GM10248 (cell line): ENCODE measurements around the gene ANKEF1.
"Not testable (repeated sequence)": the region's sequence is repeated elsewhere in the genome, so short reads cannot be mapped to it uniquely, and the experiment has no call there.

Experiments
- CTCF ChIA-PET: fragments of 300-600 bp; sonication (Branson Sonifier 250); formaldehyde crosslinking; extraction: SDS; loops from one replicate; lab custom pipeline; 2021; ENCODE audit warnings: antibody characterized with exemption; lab: Yijun Ruan, JAX
- POLR2A ChIA-PET: fragments of 350-650 bp; sonication (Branson Sonifier 250); formaldehyde crosslinking; extraction: SDS; loops from one replicate; lab custom pipeline; 2020; ENCODE audit warnings: antibody characterized with exemption; lab: Yijun Ruan, JAX
- DNase-seq: peaks from one replicate; pipeline ENCODE4 v3.0.0; 2012; ENCODE audit errors: extremely low spot score
- TF ChIP-seq, protein P1 (sequence below): IDR thresholded peaks from 2 replicates; pipeline ENCODE4 v1.5.1; 2012; ENCODE audit warnings: mild to moderate bottlenecking, low read depth; ENCODE audit errors: extremely low read depth, missing control alignments, control extremely low read depth

The ANKEF1 gene

DNA sequence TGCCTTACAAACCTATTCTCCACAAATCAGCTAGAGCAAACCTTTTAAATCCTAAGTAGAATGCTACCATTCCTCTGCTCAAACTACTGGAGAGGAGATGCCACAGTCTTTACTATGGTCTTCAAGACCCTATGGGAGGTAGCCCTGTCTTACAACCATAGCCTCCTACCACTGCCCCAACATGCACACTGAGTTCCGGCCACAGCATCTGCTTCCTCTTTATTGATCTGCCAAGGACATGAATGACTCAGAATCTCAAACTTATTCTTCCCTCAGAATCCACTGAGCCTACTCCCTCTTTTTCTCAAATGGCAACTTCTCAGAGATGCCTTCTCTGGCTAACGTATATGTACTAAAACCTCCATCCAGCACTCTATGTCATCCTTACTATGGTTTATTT lies 12.2 kb upstream of the ANKEF1 start:
- TF ChIP-seq, protein P1, sequence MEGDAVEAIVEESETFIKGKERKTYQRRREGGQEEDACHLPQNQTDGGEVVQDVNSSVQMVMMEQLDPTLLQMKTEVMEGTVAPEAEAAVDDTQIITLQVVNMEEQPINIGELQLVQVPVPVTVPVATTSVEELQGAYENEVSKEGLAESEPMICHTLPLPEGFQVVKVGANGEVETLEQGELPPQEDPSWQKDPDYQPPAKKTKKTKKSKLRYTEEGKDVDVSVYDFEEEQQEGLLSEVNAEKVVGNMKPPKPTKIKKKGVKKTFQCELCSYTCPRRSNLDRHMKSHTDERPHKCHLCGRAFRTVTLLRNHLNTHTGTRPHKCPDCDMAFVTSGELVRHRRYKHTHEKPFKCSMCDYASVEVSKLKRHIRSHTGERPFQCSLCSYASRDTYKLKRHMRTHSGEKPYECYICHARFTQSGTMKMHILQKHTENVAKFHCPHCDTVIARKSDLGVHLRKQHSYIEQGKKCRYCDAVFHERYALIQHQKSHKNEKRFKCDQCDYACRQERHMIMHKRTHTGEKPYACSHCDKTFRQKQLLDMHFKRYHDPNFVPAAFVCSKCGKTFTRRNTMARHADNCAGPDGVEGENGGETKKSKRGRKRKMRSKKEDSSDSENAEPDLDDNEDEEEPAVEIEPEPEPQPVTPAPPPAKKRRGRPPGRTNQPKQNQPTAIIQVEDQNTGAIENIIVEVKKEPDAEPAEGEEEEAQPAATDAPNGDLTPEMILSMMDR, result no peak
- DNase-seq, result no peak
- ChIA-PET CTCF (no interaction called here), POLR2A (no interaction called here)

DNA sequence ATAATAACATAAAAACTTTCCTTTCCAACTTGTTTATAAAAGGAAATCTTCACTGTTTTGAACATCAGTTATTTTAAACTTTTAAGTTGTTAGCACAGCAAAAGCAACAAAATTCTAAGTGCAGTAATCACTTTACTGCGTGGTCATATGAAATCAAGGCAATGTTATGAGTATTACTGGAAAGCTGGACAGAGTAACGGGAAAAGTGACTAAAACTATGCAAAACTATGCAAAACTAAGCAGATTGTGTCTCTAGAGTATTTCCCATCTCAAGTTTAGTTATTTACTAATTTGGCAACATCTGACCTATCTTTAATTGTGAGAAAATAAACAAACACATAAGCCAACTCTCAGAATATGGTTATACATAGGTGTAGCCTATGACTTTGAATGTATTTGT lies 10.9 kb upstream of the ANKEF1 start:
- CTCF ChIA-PET, result no interaction called here
- POLR2A ChIA-PET, result no interaction called here
- TF ChIP-seq, protein P1, result no peak
- DNase-seq, result no peak

DNA sequence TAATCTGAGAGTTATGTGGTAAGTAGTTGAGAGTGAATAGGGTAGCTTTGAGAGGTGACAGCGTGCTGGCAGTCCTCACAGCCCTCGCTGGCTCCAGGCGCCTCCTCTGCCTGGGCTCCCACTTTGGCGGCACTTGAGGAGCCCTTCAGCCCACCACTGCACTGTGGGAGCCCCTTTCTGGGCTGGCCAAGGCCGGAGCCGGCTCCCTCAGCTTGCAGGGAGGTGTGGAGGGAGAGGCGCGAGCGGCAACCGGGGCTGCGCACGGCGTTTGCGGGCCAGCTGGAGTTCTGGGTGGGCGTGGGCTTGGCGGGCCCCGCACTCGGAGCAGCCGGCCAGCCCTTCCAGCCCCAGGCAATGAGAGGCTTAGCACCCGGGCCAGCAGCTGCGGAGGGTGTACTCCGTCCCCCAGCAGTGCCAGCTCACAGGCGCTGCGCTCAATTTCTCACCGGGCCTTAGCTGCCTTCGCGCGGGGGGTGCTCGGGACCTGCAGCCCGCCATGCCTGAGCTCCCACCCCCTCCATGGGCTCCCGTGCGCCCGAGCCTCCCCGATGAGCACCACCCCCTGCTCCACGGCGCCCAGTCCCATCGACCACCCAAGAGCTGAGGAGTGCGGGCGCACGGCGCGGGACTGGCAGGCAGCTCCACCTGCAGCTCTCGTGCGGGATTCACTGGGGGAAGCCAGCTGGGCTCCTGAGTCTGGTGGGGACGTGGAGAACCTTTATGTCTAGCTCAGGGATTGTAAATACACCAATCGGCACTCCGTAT lies 3.2 kb upstream of the ANKEF1 start:
- POLR2A ChIA-PET, DNase-seq: not testable (repeated sequence)
- CTCF ChIA-PET, result interaction anchor here (1.2 kb wide), 1 partner anchor 16 kb away, joined by 3 read pairs; no protein-coding TSS in a partner anchor

DNA sequence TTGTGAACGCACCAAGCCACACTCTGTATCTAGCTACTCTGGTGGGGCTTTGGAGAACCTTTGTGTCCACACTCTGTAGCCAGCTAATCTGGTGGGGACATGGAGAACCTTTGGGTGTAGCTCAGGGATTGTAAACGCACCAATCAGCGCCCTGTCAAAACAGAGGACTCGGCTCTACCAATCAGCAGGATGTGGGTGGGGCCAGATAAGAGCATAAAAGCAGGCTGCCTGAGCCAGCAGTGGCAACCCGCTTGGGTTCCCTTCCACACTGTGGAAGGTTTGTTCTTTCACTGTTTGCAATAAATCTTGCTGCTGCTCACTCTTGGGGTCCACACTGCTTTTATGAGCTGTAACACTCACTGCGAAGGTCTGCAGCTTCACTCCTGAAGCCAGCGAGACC lies 2.5 kb upstream of the ANKEF1 start:
- DNase-seq, POLR2A ChIA-PET: not testable (repeated sequence)
- CTCF ChIA-PET, result interaction anchor here (1.2 kb wide), 1 partner anchor 15 kb away, joined by 3 read pairs; no protein-coding TSS in a partner anchor

DNA sequence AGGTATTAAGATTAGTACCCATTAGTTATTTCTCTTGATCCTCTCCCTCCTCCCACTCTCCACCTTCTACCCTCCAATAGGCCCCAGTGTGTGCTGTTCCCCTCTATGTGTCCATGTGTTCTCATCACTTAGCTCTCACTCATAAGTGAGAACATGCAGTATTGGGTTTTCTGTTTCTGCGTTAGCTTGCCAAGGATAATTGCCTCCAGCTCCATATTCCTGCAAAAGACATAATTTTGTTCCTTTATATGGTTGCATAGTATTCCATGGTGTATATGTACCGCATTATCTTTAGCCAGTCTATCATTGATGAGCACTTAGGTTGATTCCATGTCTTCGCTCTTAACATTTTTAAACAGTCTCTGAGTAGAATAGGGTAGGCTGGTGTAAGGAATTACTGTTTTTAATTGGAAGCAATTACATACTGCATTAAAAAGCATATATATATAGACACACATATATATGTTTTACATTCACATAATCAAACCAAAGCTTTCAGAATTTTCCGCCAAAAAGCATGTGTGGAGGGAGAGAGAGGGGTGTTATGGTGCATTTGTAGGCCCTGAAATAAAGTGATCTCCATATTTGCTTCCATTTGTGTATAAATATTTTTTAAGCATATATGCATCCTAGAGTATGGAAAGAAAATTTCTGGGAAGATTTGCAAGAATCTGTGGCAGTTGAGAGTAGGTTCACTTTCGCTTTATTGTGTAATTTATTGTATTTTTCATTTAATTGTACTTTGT lies 709 bp upstream of the ANKEF1 start:
- ChIA-PET CTCF (interaction anchor here (1.1 kb wide), 2 partner anchors 17 to 22 kb away, joined by 3 read pairs; no protein-coding TSS in a partner anchor), POLR2A (no interaction called here)
- TF ChIP-seq, protein P1, result no peak
- DNase-seq, result no peak

DNA sequence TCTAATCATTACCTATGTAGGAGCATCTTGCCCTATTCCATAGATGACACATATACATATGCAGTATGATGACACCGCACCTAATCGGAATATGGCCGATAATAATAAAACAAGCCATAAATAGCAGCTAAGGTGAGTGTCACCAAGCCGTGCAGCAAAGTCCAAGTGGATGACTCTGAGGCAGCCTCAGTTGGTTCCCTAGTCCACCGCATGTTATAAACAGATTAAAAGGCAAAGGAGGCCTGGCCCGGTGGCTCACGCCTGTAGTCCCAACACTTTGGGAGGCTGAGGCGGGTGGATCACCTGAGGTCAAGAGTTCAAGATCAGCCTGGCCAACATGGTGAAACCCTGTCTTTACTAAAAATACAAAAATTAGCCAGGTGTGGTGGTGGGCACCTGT lies 1.5 kb downstream of the ANKEF1 start:
- POLR2A ChIA-PET, DNase-seq, CTCF ChIA-PET: not testable (repeated sequence)

DNA sequence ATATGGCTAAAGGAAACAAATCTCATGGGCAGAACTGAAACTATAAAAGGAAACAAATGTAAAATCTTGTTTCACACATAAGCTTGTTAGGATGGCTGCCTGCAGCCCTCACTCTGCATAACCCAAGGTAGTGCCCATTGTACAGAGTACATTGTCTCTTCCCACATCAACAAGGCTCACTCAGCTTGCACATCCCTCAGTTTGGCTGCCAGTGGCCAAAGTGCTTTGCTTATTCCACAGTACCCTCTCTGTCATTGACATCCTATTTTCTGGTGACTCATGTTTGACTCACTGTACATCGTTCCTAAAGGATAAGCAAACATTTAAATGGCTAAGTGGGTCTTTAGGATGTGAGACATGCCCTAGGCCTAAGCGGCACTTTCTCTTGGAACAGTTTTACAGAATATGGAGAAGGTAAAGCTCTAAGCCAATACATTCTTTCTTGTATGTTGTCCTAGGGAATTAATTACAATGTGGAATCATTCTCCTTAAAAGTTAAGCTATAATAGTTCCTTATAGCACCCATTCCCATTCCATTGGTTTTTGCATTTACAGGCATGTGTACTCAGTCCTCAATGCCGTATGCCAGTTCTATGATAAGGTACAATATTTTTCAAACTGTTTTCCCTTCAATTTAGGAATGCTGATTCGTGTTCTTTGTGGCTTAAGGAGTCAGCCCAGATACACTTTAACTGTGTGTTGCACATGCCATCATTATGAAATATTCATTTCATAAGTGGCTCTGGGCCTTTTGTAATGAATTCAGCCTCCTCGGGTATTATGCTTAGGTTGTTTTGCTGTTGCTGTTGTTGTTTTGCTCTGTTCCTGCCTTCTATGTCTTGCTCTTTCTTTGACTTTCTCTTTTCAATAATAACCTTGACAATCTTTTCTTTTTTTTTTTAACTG lies 5.5 kb downstream of the ANKEF1 start:
- POLR2A ChIA-PET, result no interaction called here
- TF ChIP-seq, protein P1, result no peak
- CTCF ChIA-PET, result no interaction called here
- no peak for DNase-seq
